ENCODE data around the gene C9orf152.
"Not testable (repeated sequence)": the region's sequence is repeated elsewhere in the genome, so short reads cannot be mapped to it uniquely, and the experiment has no call there.

Gene C9orf152

GRCh38 chr9:110208031-110208430, at the start of gene C9orf152:
TSS of gene C9orf152 (minus strand) at chr9:110208159. CDS start at chr9:110207579, 580 bp downstream.
- DNase-seq = no peak

- no peak for DNase-seq
These were observed 49.3 kb upstream of the C9orf152 start for GRCh38 chr9:110257097-110257841.

GRCh38 chr9:110256380-110257096, 48.6 kb upstream of the C9orf152 start, which contains the start of gene TXN:
TSS of gene TXN (minus strand) at chr9:110256507. CDS start at chr9:110256435, 72 bp downstream.
- peak; percentile 81 for DNase-seq

- DNase-seq = peak; percentile 20
These were observed 47.8 kb upstream of the C9orf152 start for GRCh38 chr9:110255463-110256379.

GRCh38 chr9:110255034-110255462, 47.1 kb upstream of the C9orf152 start:
- DNase-seq = no peak

GRCh38 chr9:110254500-110254899, 46.5 kb upstream of the C9orf152 start:
- DNase-seq = no peak

- DNase-seq = no peak
These were observed 44.7 kb upstream of the C9orf152 start for GRCh38 chr9:110252509-110253139.

- DNase-seq = not testable (repeated sequence)
These were observed 43.8 kb upstream of the C9orf152 start for GRCh38 chr9:110251770-110252169.

GRCh38 chr9:110251212-110251611, 43.3 kb upstream of the C9orf152 start:
- DNase-seq = no peak

GRCh38 chr9:110249603-110250002, 41.6 kb upstream of the C9orf152 start:
- no peak for DNase-seq

- no peak for DNase-seq
These were observed 40.4 kb upstream of the C9orf152 start for GRCh38 chr9:110248361-110248760.

- DNase-seq = no peak
These were observed 38.3 kb upstream of the C9orf152 start for GRCh38 chr9:110246214-110246613.

GRCh38 chr9:110244616-110245015, 36.7 kb upstream of the C9orf152 start:
- no peak for DNase-seq

GRCh38 chr9:110241858-110242321, 33.9 kb upstream of the C9orf152 start:
- DNase-seq = no peak

GRCh38 chr9:110241260-110241857, 33.4 kb upstream of the C9orf152 start:
- no peak for DNase-seq

- DNase-seq = no peak
These were observed 32.2 kb upstream of the C9orf152 start for GRCh38 chr9:110240198-110240597.

GRCh38 chr9:110228321-110228720, 20.4 kb upstream of the C9orf152 start:
- DNase-seq = no peak

- DNase-seq = no peak
These were observed 16.6 kb upstream of the C9orf152 start for GRCh38 chr9:110224583-110224982.

GRCh38 chr9:110220809-110221208, 12.8 kb upstream of the C9orf152 start:
- no peak for DNase-seq

- peak; percentile 57 for DNase-seq
These were observed 9.7 kb upstream of the C9orf152 start for GRCh38 chr9:110217656-110218099.

- DNase-seq = no peak
These were observed 6.8 kb upstream of the C9orf152 start for GRCh38 chr9:110214586-110215355.
